SK-N-SH (cell line): ENCODE measurements around the gene BORCS6. TPM values are rescaled to one million over a fixed set of nuclear protein-coding genes. Genes with fewer than 3 reads are reported as not detected.

ENCODE experiments used
- EP300 ChIP-seq, 2 experiments: IDR thresholded peaks; 2 replicates each; pipeline versions ENCODE4 v1.4.0 to v1.6.1; 2012; ENCODE audit warnings: borderline replicate concordance in 1 of 2, low read depth in 1 of 2, low read length in 1 of 2
- EZH2phosphoT487 ChIP-seq: fragments of 200-600 bp; sonication (generic); IDR thresholded peaks from 2 replicates; pipeline ENCODE4 v1.6.1; 2017; ENCODE audit warnings: low read depth, mixed run types, mild to moderate bottlenecking, antibody characterized with exemption, moderate library complexity, borderline replicate concordance
- FOXJ3 ChIP-seq: sonication (generic); formaldehyde crosslinking; IDR thresholded peaks from 2 replicates; pipeline ENCODE4 v1.5.1; 2020; ENCODE audit warnings: mild to moderate bottlenecking, missing genetic modification reagents
- GABPA ChIP-seq: IDR thresholded peaks from 2 replicates; pipeline ENCODE4 v1.4.0; 2012; ENCODE audit warnings: low read depth, mild to moderate bottlenecking
- GATA2 ChIP-seq: sonication (generic); formaldehyde crosslinking; IDR thresholded peaks from 2 replicates; pipeline ENCODE4 v1.5.0; 2020; ENCODE audit warnings: mild to moderate bottlenecking, missing genetic modification reagents
- IRF3 ChIP-seq: fragments of 150-350 bp; IDR thresholded peaks from 2 replicates; pipeline ENCODE4 v1.6.1; 2016; ENCODE audit warnings: mild to moderate bottlenecking, low read depth, low read length
- JUND ChIP-seq: IDR thresholded peaks from 2 replicates; pipeline ENCODE4 v1.4.0; 2012
- MAX ChIP-seq: IDR thresholded peaks from 2 replicates; pipeline ENCODE4 v1.4.0; 2012; ENCODE audit warnings: low read depth
- NFIC ChIP-seq: IDR thresholded peaks from 2 replicates; pipeline ENCODE4 v1.4.0; 2012; ENCODE audit warnings: borderline replicate concordance
- PBX3 ChIP-seq: IDR thresholded peaks from 2 replicates; pipeline ENCODE4; 2012
- POLR2AphosphoS5 ChIP-seq: IDR thresholded peaks from 2 replicates; pipeline ENCODE4 v1.6.1; 2012; ENCODE audit warnings: low read depth, low read length
- RCOR1 ChIP-seq: fragments of 150-350 bp; IDR thresholded peaks from 2 replicates; pipeline ENCODE4 v1.6.1; 2017; ENCODE audit warnings: antibody characterized with exemption, low read length
- REST ChIP-seq: IDR thresholded peaks from 2 replicates; pipeline ENCODE4 v1.6.1; 2012; ENCODE audit warnings: mild to moderate bottlenecking, low read depth, low read length, moderate library complexity
- RFX5 ChIP-seq: IDR thresholded peaks from 2 replicates; pipeline ENCODE4 v1.6.1; 2012; ENCODE audit warnings: mild to moderate bottlenecking, improper control_type of control experiment, low read length
- RXRA ChIP-seq: IDR thresholded peaks from 2 replicates; pipeline ENCODE4 v1.4.0; 2012; ENCODE audit warnings: low read depth, mild to moderate bottlenecking, borderline replicate concordance
- SIN3A ChIP-seq: IDR thresholded peaks from 2 replicates; pipeline ENCODE4 v1.6.1; 2012; ENCODE audit warnings: low read depth, mild to moderate bottlenecking, low read length, moderate library complexity, borderline replicate concordance
- SMC3 ChIP-seq: IDR thresholded peaks from 2 replicates; pipeline ENCODE4 v1.6.1; 2012; ENCODE audit warnings: low read depth, low read length, improper control_type of control experiment
- TAF1 ChIP-seq: IDR thresholded peaks from 2 replicates; pipeline ENCODE4 v1.6.1; 2012; ENCODE audit warnings: low read depth, mild to moderate bottlenecking, low read length, moderate library complexity, borderline replicate concordance
- TCF12 ChIP-seq: IDR thresholded peaks from 2 replicates; pipeline ENCODE4 v1.4.0; 2012
- TEAD4 ChIP-seq: IDR thresholded peaks from 2 replicates; pipeline ENCODE4 v1.4.0; 2012; ENCODE audit warnings: mild to moderate bottlenecking, borderline replicate concordance; ENCODE audit not compliant: insufficient read depth
- USF1 ChIP-seq: IDR thresholded peaks from 2 replicates; pipeline ENCODE4 v1.4.0; 2012; ENCODE audit warnings: low read depth, borderline replicate concordance
- USF2 ChIP-seq: fragments of 150-350 bp; IDR thresholded peaks from 2 replicates; pipeline ENCODE4 v1.6.1; 2017; ENCODE audit warnings: antibody characterized with exemption, low read length, low read depth, borderline replicate concordance
- YY1 ChIP-seq: IDR thresholded peaks from 2 replicates; pipeline ENCODE4 v1.4.0; 2012; ENCODE audit warnings: low read depth, mild to moderate bottlenecking
- polyA plus RNA-seq, 3 experiments: library from polyadenylated mRNA; depleted of rRNA; stranded (reverse); fragments of >200 nt; gene quantifications; 2 replicates each; pipeline ENCODE4 v1.2.3, GENCODE V29; 2012

Gene BORCS6
- polyA plus RNA-seq, 1 of the 3 experiments (the other 2 are of a cell fraction), result 4.3 TPM

GRCh38 chr17:8151120-8151640 lies 38.8 kb downstream of the BORCS6 start (continued):
- no peak for TF ChIP-seq POLR2AphosphoS5
- TF ChIP-seq TAF1, result no peak
- no peak for TF ChIP-seq IRF3
- TF ChIP-seq SMC3, result no peak
- TF ChIP-seq NFIC, result no peak
- peak; percentile 60; the same call in 1 of the 2 replicates for TF ChIP-seq SIN3A
- TF ChIP-seq RXRA, result no peak
- no peak for TF ChIP-seq EZH2phosphoT487
- no peak for TF ChIP-seq USF2
- peak; percentile 53; the same call in 1 of the 2 replicates for TF ChIP-seq MAX
- no peak for TF ChIP-seq TEAD4
- TF ChIP-seq EP300 (IDR thresholded peaks at IDR 0.05; ENCODE audit: borderline replicate concordance in 1 of 2, low read depth in 1 of 2, low read length in 1 of 2), result no peak
- TF ChIP-seq FOXJ3 (CRISPR knock-in tag), result 0 out of 2 replicates have a peak, but pooled peaks have one; percentile 30
- TF ChIP-seq REST, result no peak
- TF ChIP-seq USF1, result no peak; the same call in 1 of the 2 replicates
- no peak for TF ChIP-seq GATA2 (CRISPR knock-in tag)
- TF ChIP-seq PBX3, result 0 out of 2 replicates have a peak, but pooled peaks have one; percentile 3
- peak; percentile 62 for TF ChIP-seq GABPA
- TF ChIP-seq RFX5, result peak; percentile 97
- TF ChIP-seq YY1, result no peak
- TF ChIP-seq JUND, result no peak
- TF ChIP-seq RCOR1, result 0 out of 2 replicates have a peak, but pooled peaks have one; percentile 23
- TF ChIP-seq TCF12, result no peak
- TF ChIP-seq, all 33 proteins: peak for 12
